PC-9 (cell line): ENCODE measurements around the gene MCM5. TPM values are rescaled to one million over a fixed set of nuclear protein-coding genes. Genes with fewer than 3 reads are reported as not detected.

Source experiments
- BruUV-seq: library from RNA; stranded (reverse); fragments of 400-500 nt; replicated peaks from 2 replicates; lab custom pipeline; 2021; lab: Mats Ljungman, UMichigan
- CTCF ChIA-PET: fragments of 300-600 bp; sonication (Branson Sonifier 250); formaldehyde crosslinking; loops from one replicate; lab custom pipeline; 2022; ENCODE audit warnings: antibody characterized with exemption; lab: Charles Lee
- POLR2A ChIA-PET: fragments of 300-600 bp; sonication (Branson Sonifier 250); formaldehyde crosslinking; loops from one replicate; lab custom pipeline; 2022; ENCODE audit warnings: antibody characterized with exemption; ENCODE audit not compliant: unreplicated experiment; lab: Charles Lee
- DNase-seq, 2 experiments: peaks; one replicate each; pipeline versions ENCODE4 v3.0.0 to v3.0.0-alpha.2; 2015 to 2022; ENCODE audit warnings: mixed read lengths in 1 of 2
- H2AFZ ChIP-seq: fragments of 200-600 bp; sonication (generic); 2 replicates; pipeline ENCODE4 v1.8.1; 2017; ENCODE audit warnings: antibody characterized with exemption
- H3F3A ChIP-seq: fragments of 200-600 bp; sonication (generic); 2 replicates; pipeline ENCODE4 v1.8.1; 2017; ENCODE audit warnings: antibody characterized with exemption, mild to moderate bottlenecking, low read depth; ENCODE audit not compliant: insufficient read depth
- H3K27ac ChIP-seq: fragments of 200-600 bp; sonication (generic); 2 replicates; pipeline ENCODE4 v1.6.1; 2016; ENCODE audit warnings: mixed run types
- H3K27me3 ChIP-seq: fragments of 200-600 bp; sonication (generic); 2 replicates; pipeline ENCODE4 v1.6.1; 2016; ENCODE audit warnings: low read depth, mixed run types; ENCODE audit not compliant: insufficient read depth
- H3K36me3 ChIP-seq: fragments of 200-600 bp; sonication (generic); 2 replicates; pipeline ENCODE4 v1.6.1; 2016; ENCODE audit warnings: low read depth, mixed run types
- H3K4me1 ChIP-seq: fragments of 200-600 bp; sonication (generic); replicated peaks from 2 replicates; pipeline ENCODE4 v1.6.1; 2016; ENCODE audit warnings: mixed run types; ENCODE audit not compliant: insufficient read depth
- H3K4me2 ChIP-seq: fragments of 200-600 bp; sonication (generic); 2 replicates; pipeline ENCODE4 v1.6.1; 2017; ENCODE audit warnings: mixed run types
- H3K4me3 ChIP-seq: fragments of 200-600 bp; sonication (generic); 2 replicates; pipeline ENCODE4 v1.6.1; 2016; ENCODE audit warnings: mixed run types
- H3K79me2 ChIP-seq: fragments of 200-600 bp; sonication (generic); 2 replicates; pipeline ENCODE4 v1.6.1; 2017; ENCODE audit warnings: low read depth, mixed run types
- H3K9me2 ChIP-seq: fragments of 200-600 bp; sonication (generic); 2 replicates; pipeline ENCODE4 v1.8.1; 2017; ENCODE audit warnings: mild to moderate bottlenecking; ENCODE audit not compliant: insufficient read depth
- H3K9me3 ChIP-seq: fragments of 200-600 bp; sonication (generic); 2 replicates; pipeline ENCODE4 v1.8.1; 2016; ENCODE audit warnings: low read depth; ENCODE audit not compliant: insufficient read depth
- H4K20me1 ChIP-seq: fragments of 200-600 bp; sonication (generic); 2 replicates; pipeline ENCODE4 v1.8.1; 2017; ENCODE audit not compliant: insufficient read depth
- EZH2 ChIP-seq: fragments of 200-600 bp; sonication (generic); IDR thresholded peaks from 2 replicates; pipeline ENCODE4 v1.8.0; 2017; ENCODE audit warnings: antibody characterized with exemption, low read depth
- intact Hi-C: fragments of 100-400 bp; cut with micrococcal nuclease; formaldehyde crosslinking; loops from one replicate; pipeline ENCODE4 v1.10.0; 2022; ENCODE audit not compliant: unreplicated experiment
- total RNA-seq: library from RNA; stranded (reverse); gene quantifications from 2 replicates; pipeline ENCODE4 v1.2.3, GENCODE V29; 2021
- TF ChIP-seq, protein P1 (sequence below): fragments of 200-600 bp; sonication (generic); conservative IDR thresholded peaks from 2 replicates; pipeline ENCODE4 v1.6.1; 2017; ENCODE audit warnings: mixed run types, antibody characterized with exemption, mild to moderate bottlenecking, moderate library complexity

MCM5 gene
- total RNA-seq, 1 experiment from 2014 or later, result 115 TPM

DNA sequence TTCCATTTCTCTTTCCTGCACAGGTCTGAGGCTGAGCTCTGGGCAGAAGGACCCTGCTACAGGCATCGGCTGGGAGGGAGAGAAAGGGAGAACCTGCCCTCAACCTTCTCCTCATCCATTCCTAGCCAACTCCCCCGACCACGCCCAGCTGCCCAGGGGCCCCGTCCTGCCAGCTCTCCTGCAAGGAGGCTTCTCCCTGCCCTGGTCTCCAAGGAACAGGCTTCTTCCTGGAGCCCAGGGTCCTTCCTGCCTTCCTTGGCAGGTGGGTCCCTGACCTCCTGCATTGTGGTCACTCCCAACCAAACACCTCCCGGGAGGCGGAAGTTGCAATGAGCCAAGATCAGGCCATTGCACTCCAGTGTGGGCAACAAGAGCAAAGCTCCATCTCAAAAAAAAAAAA lies 31.6 kb upstream of the MCM5 start:
- BruUV-seq, result no TSS peak
- Histone ChIP-seq H3K27ac (no peak overlapping the region), H4K20me1 (no peaks in the 10 kb centered on the region), H3K9me2 (no peaks in the 10 kb centered on the region), H3K27me3 (no peaks in the 10 kb centered on the region), H3K79me2 (no peaks in the 10 kb centered on the region), H3K4me2 (0 out of 2 replicates have a peak overlapping the region, but pooled peaks have one; percentile 3), H2AFZ (no peak overlapping the region), H3K36me3 (no peaks in the 10 kb centered on the region), H3K4me1 (peaks cover 57% of the 10 kb centered on the region), H3F3A (peaks cover 49% of the 10 kb centered on the region), H3K4me3 (no peak overlapping the region), H3K9me3 (no peaks in the 10 kb centered on the region)
- ChIA-PET POLR2A (interaction anchor here (0.6 kb wide), 1 partner anchor 218 kb away, joined by 8 read pairs; no protein-coding TSS in a partner anchor), CTCF (interaction anchor here (1.2 kb wide), 1 partner anchor 11 kb away, joined by 9 read pairs; no protein-coding TSS in a partner anchor)
- TF ChIP-seq, protein P1, sequence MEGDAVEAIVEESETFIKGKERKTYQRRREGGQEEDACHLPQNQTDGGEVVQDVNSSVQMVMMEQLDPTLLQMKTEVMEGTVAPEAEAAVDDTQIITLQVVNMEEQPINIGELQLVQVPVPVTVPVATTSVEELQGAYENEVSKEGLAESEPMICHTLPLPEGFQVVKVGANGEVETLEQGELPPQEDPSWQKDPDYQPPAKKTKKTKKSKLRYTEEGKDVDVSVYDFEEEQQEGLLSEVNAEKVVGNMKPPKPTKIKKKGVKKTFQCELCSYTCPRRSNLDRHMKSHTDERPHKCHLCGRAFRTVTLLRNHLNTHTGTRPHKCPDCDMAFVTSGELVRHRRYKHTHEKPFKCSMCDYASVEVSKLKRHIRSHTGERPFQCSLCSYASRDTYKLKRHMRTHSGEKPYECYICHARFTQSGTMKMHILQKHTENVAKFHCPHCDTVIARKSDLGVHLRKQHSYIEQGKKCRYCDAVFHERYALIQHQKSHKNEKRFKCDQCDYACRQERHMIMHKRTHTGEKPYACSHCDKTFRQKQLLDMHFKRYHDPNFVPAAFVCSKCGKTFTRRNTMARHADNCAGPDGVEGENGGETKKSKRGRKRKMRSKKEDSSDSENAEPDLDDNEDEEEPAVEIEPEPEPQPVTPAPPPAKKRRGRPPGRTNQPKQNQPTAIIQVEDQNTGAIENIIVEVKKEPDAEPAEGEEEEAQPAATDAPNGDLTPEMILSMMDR, result no peak
- no peak for TF ChIP-seq EZH2
- peak in 1 of 2 experiments; percentile 60 for DNase-seq
- intact Hi-C loops, result no loop called here

DNA sequence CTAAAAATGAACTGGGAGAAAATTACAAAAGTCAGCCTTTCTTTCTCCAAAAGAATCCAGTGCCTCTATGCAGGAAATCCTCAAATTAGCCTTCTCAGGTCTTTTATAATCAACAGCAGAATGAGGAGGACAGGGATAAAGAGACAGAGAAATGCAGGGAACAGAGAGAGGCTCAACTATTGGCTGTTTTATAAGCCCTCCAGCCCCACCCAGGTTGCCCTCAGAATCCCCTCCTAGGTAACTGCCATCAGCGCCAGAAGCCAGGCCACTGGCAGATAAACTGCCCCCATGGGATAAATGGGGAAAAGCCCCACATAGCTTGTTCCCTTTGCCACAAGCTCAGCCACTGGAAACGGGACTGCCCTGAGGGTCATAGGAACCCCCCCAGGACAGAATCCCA lies 29.9 kb upstream of the MCM5 start:
- CTCF ChIA-PET, result no interaction called here
- no peak for DNase-seq
- H3K4me1 ChIP-seq, result peaks cover 47% of the 10 kb centered on the region
- H3F3A ChIP-seq, result peaks cover 37% of the 10 kb centered on the region
- H3K9me2 ChIP-seq, result no peaks in the 10 kb centered on the region
- no peak overlapping the region for H3K4me3 ChIP-seq
- no peaks in the 10 kb centered on the region for H3K79me2 ChIP-seq
- H3K36me3 ChIP-seq, result no peaks in the 10 kb centered on the region
- POLR2A ChIA-PET, result no interaction called here
- H3K9me3 ChIP-seq, result no peaks in the 10 kb centered on the region
- no peaks in the 10 kb centered on the region for H4K20me1 ChIP-seq
- no peaks in the 10 kb centered on the region for H3K27me3 ChIP-seq
- no peak overlapping the region for H2AFZ ChIP-seq
- intact Hi-C loops, result loop anchor here (5.0 to 10.0 kb wide), 3 partner anchors 65 to 685 kb away; no protein-coding TSS in a partner anchor
- H3K4me2 ChIP-seq, result no peak overlapping the region
- H3K27ac ChIP-seq, result no peak overlapping the region
- no TSS peak for BruUV-seq
- no peak for TF ChIP-seq EZH2
- TF ChIP-seq, protein P1, result no peak

DNA sequence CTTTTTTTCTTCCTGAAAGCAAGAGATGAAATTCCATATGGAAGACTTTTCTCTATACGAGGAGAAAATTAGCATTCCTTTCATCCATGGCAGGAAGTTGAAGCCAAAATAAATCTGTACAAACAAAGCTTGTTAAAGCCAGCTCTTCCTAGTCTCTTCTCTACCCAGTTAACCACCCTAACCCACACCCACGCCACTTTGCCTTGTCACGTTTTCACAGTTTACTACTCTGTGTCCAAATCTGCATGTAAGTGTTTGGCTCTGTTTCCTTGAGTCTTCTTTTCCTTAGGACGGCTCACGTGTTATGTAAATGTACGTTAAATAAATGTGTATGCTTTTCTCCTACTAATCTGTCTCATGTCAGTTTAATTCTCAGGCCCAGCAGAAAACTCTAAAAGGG lies 26.2 kb upstream of the MCM5 start:
- no peak for DNase-seq
- Histone ChIP-seq H3K4me1 (peaks cover 57% of the 10 kb centered on the region), H4K20me1 (no peaks in the 10 kb centered on the region), H2AFZ (no peak overlapping the region), H3K79me2 (no peaks in the 10 kb centered on the region), H3K9me3 (no peaks in the 10 kb centered on the region), H3K4me2 (no peak overlapping the region), H3F3A (peaks cover 43% of the 10 kb centered on the region), H3K27ac (no peak overlapping the region), H3K36me3 (no peaks in the 10 kb centered on the region), H3K4me3 (no peak overlapping the region), H3K9me2 (no peaks in the 10 kb centered on the region), H3K27me3 (no peaks in the 10 kb centered on the region)
- ChIA-PET CTCF (no interaction called here), POLR2A (no interaction called here)
- no TSS peak for BruUV-seq
- no peak for TF ChIP-seq EZH2
- TF ChIP-seq, protein P1, result no peak
- intact Hi-C loops, result loop anchor here (5.0 to 10.0 kb wide), 3 partner anchors 69 to 681 kb away; no protein-coding TSS in a partner anchor
